HFF-Myc (cell line): ENCODE results near the gene MAPK1.

ENCODE experiments used
- DNase-seq: peaks from one replicate; pipeline ENCODE4 v3.0.0-alpha.2; 2011; ENCODE audit warnings: low read depth; ENCODE audit errors: extremely low read depth
- H3K4me3 ChIP-seq: replicated peaks from 2 replicates; pipeline ENCODE4 v1.5.1; 2011; ENCODE audit warnings: low read depth, mild to moderate bottlenecking, control low read depth, low read length
- CTCF ChIP-seq: IDR thresholded peaks from 2 replicates; pipeline ENCODE4 v1.5.1; 2012; ENCODE audit warnings: mild to moderate bottlenecking, low read depth, low read length, control low read depth; ENCODE audit errors: missing control alignments

Gene MAPK1

GRCh38 chr22:21868651-21869050, 1.2 kb upstream of the MAPK1 start:
- no peak for TF ChIP-seq CTCF
- DNase-seq = no peak
- no peak overlapping the region for H3K4me3 ChIP-seq

GRCh38 chr22:21866833-21867527, 465 bp downstream of the MAPK1 start:
- no peak for DNase-seq
- no peak for TF ChIP-seq CTCF
- peak overlapping the region; percentile 92 for H3K4me3 ChIP-seq

- peak overlapping the region; percentile 92 for H3K4me3 ChIP-seq
- DNase-seq = peak; percentile 46
Measured at GRCh38 chr22:21865041-21865440, 2.4 kb downstream of the MAPK1 start.

GRCh38 chr22:21862386-21863245, 4.8 kb downstream of the MAPK1 start:
- TF ChIP-seq CTCF = no peak
- DNase-seq = no peak
- no peak overlapping the region for H3K4me3 ChIP-seq

More at GRCh38 chr22:21865041-21865440, 2.4 kb downstream of the MAPK1 start:
- no peak for TF ChIP-seq CTCF

- TF ChIP-seq CTCF = no peak
- DNase-seq = no peak
- no peak overlapping the region for H3K4me3 ChIP-seq
Measured at GRCh38 chr22:21861851-21862250, 5.6 kb downstream of the MAPK1 start.

- TF ChIP-seq CTCF = no peak
- DNase-seq = no peak
- no peak overlapping the region for H3K4me3 ChIP-seq
Measured at GRCh38 chr22:21861264-21861848, 6.1 kb downstream of the MAPK1 start.
